ENCODE measurements around the gene MRPS25. TPM values are rescaled to one million over a fixed set of nuclear protein-coding genes. Genes with fewer than 3 reads are reported as not detected.

MRPS25 gene
- polyA plus RNA-seq (2013, experiment 1 of 2; ENCODE audit: insufficient read length) = 27.5 TPM
- polyA plus RNA-seq (2013, experiment 2 of 2; ENCODE audit: insufficient read length) = 30.6 TPM

- DNase-seq = peak; percentile 91
These were observed at the start of gene MRPS25 for GRCh38 chr3:15064835-15065549. MRPS25 (minus strand) TSS chr3:15065315; CDS start chr3:15065194, 121 bp downstream.

GRCh38 chr3:15113884-15114283 is 48.8 kb upstream of the MRPS25 start:
- DNase-seq = no peak

- no peak for DNase-seq
These were observed 48.4 kb upstream of the MRPS25 start for GRCh38 chr3:15113471-15113870.

GRCh38 chr3:15112011-15112410 is 46.9 kb upstream of the MRPS25 start:
- DNase-seq = peak; percentile 23

- peak; percentile 54 for DNase-seq
These were observed 45.1 kb upstream of the MRPS25 start for GRCh38 chr3:15110206-15110605.

- DNase-seq = no peak
These were observed 43.8 kb upstream of the MRPS25 start for GRCh38 chr3:15108869-15109268.

GRCh38 chr3:15108082-15108545 is 43.0 kb upstream of the MRPS25 start:
- peak; percentile 71 for DNase-seq

DNA sequence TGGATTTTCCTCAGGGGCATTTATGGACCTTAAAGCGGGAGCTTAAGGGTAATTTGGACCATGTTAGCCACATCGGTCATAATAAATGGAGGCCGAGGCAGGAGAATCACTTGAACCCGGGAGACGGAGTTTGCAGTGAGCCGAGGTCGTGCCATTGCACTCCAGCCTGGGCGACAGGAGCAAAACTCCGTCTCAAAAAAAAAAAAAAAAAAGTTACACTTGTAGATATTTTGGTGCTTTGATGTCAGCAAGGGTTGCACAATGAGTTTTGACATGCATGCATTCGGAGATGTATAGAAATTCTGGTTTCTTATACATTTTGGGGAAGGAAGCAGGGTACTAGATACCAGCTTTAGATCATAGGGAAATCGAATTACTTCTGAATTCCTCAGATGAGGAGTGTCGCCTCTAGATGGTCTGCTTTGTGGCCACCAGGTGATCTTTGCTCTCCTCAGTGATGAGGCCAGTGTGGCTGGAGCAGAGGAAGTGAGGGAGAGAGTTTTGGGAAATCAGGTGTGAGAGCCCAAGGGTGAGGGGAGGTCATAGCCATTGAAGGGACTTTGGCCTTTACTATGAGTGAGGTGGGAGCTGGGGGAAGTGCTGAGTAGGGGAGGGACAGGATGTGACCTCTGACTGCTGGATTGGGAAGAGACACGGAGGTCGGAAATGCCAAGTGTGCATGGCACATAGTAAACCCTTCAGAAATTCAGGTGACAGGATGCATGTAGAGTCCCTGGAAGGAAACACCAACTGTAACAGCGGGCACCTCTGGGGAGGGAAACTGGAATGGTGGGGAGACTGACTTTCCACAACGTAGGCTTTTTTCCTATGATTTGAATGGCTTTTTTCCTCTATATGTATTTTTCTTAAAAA is 42.2 kb upstream of the MRPS25 start:
- DNase-seq = no peak

GRCh38 chr3:15102836-15103235 is 37.7 kb upstream of the MRPS25 start:
- DNase-seq = no peak

- no peak for DNase-seq
These were observed 37.1 kb upstream of the MRPS25 start for GRCh38 chr3:15102256-15102655.

- DNase-seq = no peak
These were observed 34.4 kb upstream of the MRPS25 start for GRCh38 chr3:15099364-15100098.

GRCh38 chr3:15098503-15099363 is 33.6 kb upstream of the MRPS25 start, which contains the start of gene RBSN:
RBSN (minus strand) TSS chr3:15099148; CDS start chr3:15096120, 3,028 bp downstream.
- peak; percentile 95 for DNase-seq

DNA sequence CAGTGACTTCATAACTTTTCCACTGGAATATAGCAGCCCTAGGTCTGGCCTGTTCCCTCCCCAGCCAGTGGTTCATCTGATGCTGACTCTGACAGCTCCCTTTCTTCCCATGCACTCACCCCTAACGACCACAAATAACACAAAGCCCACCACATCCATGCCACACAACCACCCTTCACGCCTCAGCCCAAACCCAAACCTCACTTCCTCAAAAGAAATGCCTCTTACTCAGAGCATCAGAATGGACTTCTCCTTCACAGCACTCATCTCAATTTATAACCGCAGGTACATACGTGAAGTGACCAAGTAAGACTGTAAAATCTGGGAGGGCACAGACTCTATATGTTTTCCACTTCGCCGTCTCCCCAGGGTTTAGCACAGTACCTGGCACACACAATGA is 32.8 kb upstream of the MRPS25 start:
- DNase-seq = peak; percentile 6

GRCh38 chr3:15096046-15096445 is 30.9 kb upstream of the MRPS25 start:
- no peak for DNase-seq

DNA sequence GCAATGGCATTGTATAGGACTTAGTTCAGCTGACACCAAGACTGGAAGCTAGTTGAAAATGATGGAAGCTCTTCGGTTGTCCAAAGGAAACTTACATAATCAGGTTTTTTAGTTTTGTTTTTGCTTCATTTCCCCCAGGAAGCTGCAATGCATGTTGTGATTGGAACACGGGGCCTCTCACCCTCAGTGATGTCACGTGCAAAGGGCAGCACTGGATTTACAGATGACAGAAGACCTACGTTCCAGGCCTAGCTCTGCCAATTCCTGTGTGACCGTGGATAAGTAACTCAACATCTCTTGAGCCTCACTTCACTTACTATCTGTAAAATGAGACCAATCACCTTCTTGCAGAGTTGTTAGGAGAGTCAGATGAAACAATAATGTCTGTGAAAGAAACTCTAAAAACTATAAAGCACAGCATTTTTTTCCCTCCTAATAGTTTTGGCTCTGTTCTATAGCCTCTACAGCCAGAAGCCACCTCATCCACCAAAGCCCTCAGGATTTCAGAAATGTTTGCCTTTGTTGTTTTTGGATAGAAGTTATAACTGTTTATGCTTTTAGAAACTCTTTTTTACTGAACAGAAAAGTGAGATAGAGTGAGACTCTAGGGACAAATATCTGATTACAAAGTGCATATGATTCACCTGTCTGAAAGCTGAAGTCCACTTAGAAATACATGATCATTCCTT is 29.2 kb upstream of the MRPS25 start:
- DNase-seq = no peak

- DNase-seq = no peak
These were observed 27.6 kb upstream of the MRPS25 start for GRCh38 chr3:15092686-15093085.

- no peak for DNase-seq
These were observed 26.5 kb upstream of the MRPS25 start for GRCh38 chr3:15091575-15091974.

DNA sequence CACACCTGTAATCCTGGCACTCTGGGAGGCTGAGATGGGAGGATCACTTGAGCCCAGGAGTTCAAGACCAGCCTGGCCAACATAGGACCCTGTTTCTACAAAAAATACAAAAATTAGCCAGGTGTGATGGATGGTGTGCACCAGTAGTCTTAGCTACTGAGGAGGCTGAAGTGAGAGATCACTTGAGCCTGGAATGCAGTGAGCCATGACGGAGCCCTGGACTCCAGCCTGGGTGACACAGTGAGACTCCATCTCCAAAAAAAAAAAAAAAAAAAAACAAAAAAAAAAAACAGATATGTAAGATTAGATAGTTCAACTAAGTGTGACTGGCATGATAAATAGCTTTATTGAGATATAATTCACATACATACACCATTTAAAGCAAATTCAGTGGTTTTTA is 24.1 kb upstream of the MRPS25 start:
- no peak for DNase-seq

GRCh38 chr3:15086699-15087098 is 21.6 kb upstream of the MRPS25 start:
- DNase-seq = no peak

DNA sequence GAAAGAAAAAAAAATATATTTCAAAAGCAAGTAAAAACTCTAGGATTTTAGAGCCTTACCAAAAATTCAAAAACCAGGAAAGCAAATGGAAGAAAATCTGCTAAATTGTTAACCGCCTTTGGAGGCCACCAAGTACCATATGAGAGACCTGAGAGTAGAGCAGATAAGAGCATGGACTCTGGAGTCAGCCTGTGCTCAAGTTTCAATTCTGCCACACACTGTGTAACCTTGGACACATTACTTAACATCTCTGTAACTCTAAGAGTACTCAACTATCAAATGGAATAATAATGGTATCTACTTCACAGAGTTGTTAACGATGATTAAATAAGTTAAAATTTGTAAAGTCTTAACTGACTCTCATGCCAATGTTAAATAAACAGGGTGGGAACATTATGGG is 21.1 kb upstream of the MRPS25 start:
- no peak for DNase-seq

DNA sequence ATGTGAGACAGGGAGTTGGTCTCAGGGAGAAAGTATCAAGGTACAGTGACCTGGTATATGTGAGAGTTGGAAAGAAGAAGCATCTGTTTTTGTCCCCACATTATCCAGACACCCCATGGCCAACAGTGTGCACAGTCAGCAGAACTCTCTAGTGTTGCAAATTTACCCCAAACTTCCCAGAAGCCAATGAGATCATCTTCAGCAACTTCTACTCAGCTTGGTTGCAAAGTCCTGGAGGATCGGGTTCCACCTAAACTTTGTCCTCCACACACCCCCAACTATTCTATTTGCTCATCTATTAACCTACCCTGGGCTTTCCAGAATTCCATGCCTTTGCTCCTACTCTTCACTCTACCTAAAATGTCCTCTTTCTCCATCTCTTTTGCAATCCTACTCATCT is 18.1 kb upstream of the MRPS25 start:
- no peak for DNase-seq
